Astrocyte (in vitro differentiated cells and primary cell): Measurements from ENCODE around the gene UST. TPM values are rescaled to one million over a fixed set of nuclear protein-coding genes. Genes with fewer than 3 reads are reported as not detected.

Experiments
- DNase-seq: peaks from one replicate; pipeline ENCODE4 v3.0.0-alpha.2; 2010; ENCODE audit warnings: low read depth
- FAIRE-seq: peaks from 2 replicates; lab custom pipeline; 2011; peaks lifted over from hg19 to GRCh38; lab: Jason Lieb, UNC
- H2AFZ ChIP-seq: 2 replicates; pipeline ENCODE4 v1.6.0; 2012; ENCODE audit warnings: low read depth, low read length, inconsistent platforms
- H3K27ac ChIP-seq: 2 replicates; pipeline ENCODE4 v1.5.1; 2011; ENCODE audit warnings: low read depth, low read length, inconsistent platforms
- H3K27me3 ChIP-seq: 2 replicates; pipeline ENCODE4 v1.6.0; 2011; ENCODE audit warnings: low read length, inconsistent platforms; ENCODE audit not compliant: insufficient read depth
- H3K36me3 ChIP-seq: 2 replicates; pipeline ENCODE4 v1.5.1; 2011; ENCODE audit warnings: low read length, inconsistent platforms; ENCODE audit not compliant: insufficient read depth
- H3K4me1 ChIP-seq: 2 replicates; pipeline ENCODE4 v1.5.1; 2011; ENCODE audit warnings: low read length, inconsistent platforms; ENCODE audit not compliant: insufficient read depth
- H3K4me2 ChIP-seq: 2 replicates; pipeline ENCODE4 v1.6.0; 2012; ENCODE audit warnings: low read length, inconsistent platforms
- H3K4me3 ChIP-seq: 2 replicates; pipeline ENCODE4 v1.5.1; 2011; ENCODE audit warnings: low read depth, mild to moderate bottlenecking, low read length, inconsistent platforms; ENCODE audit not compliant: insufficient read depth
- H3K79me2 ChIP-seq: 2 replicates; pipeline ENCODE4 v1.6.0; 2012; ENCODE audit warnings: mild to moderate bottlenecking, low read length, inconsistent platforms; ENCODE audit not compliant: insufficient read depth
- H3K9ac ChIP-seq: 2 replicates; pipeline ENCODE4 v1.6.0; 2012; ENCODE audit warnings: mild to moderate bottlenecking, low read length, inconsistent platforms
- H3K9me3 ChIP-seq: 2 replicates; pipeline ENCODE4 v1.5.1; 2012; ENCODE audit warnings: low read depth, mild to moderate bottlenecking, low read length, inconsistent platforms; ENCODE audit not compliant: insufficient read depth
- H4K20me1 ChIP-seq: 2 replicates; pipeline ENCODE4 v1.6.0; 2012; ENCODE audit warnings: low read length, inconsistent platforms; ENCODE audit not compliant: insufficient read depth
- H3K27ac Mint-ChIP-seq: one replicate; pipeline ENCODE4 v1.8.0; 2021; ENCODE audit warnings: mild to moderate bottlenecking, mixed read lengths; ENCODE audit not compliant: unreplicated experiment
- H3K27me3 Mint-ChIP-seq: one replicate; pipeline ENCODE4 v1.8.0; 2021; ENCODE audit warnings: low read depth, mixed read lengths; ENCODE audit not compliant: unreplicated experiment
- H3K36me3 Mint-ChIP-seq: one replicate; pipeline ENCODE4 v1.8.0; 2021; ENCODE audit warnings: low read depth, mixed read lengths; ENCODE audit not compliant: unreplicated experiment
- H3K4me1 Mint-ChIP-seq: one replicate; pipeline ENCODE4 v1.8.0; 2021; ENCODE audit warnings: low read depth, mixed read lengths; ENCODE audit not compliant: unreplicated experiment
- H3K4me3 Mint-ChIP-seq: one replicate; pipeline ENCODE4 v1.8.0; 2021; ENCODE audit warnings: mild to moderate bottlenecking, moderate library complexity, mixed read lengths; ENCODE audit not compliant: unreplicated experiment
- H3K9me3 Mint-ChIP-seq: one replicate; pipeline ENCODE4 v1.8.0; 2021; ENCODE audit warnings: mild to moderate bottlenecking, mixed read lengths; ENCODE audit not compliant: unreplicated experiment
- EZH2 ChIP-seq: IDR thresholded peaks from 2 replicates; pipeline ENCODE4 v1.6.1; 2012; ENCODE audit warnings: mild to moderate bottlenecking, low read length, inconsistent platforms; ENCODE audit not compliant: insufficient read depth
- total RNA-seq: library from RNA; stranded (reverse); gene quantifications from 2 replicates; pipeline ENCODE4 v1.2.1, GENCODE V29; 2021
- TF ChIP-seq, protein P1 (sequence below): IDR thresholded peaks from 2 replicates; pipeline ENCODE4 v1.5.1; 2011; ENCODE audit warnings: low read depth, mild to moderate bottlenecking, inconsistent platforms, low read length, moderate library complexity; ENCODE audit not compliant: insufficient read depth

The UST gene
- total RNA-seq, 1 donor from 2014 or later: 15.3 TPM

- no peaks in the 10 kb centered on the region for H3K27me3 ChIP-seq
- Mint-ChIP-seq H3K4me3 (no peak overlapping the region), H3K4me1 (peaks cover 2% of the 10 kb centered on the region), H3K27ac (no peak overlapping the region), H3K36me3 (peaks cover 4% of the 10 kb centered on the region), H3K9me3 (peaks cover 5% of the 10 kb centered on the region), H3K27me3 (no peaks in the 10 kb centered on the region)
- no peak for TF ChIP-seq EZH2
- TF ChIP-seq, protein P1, sequence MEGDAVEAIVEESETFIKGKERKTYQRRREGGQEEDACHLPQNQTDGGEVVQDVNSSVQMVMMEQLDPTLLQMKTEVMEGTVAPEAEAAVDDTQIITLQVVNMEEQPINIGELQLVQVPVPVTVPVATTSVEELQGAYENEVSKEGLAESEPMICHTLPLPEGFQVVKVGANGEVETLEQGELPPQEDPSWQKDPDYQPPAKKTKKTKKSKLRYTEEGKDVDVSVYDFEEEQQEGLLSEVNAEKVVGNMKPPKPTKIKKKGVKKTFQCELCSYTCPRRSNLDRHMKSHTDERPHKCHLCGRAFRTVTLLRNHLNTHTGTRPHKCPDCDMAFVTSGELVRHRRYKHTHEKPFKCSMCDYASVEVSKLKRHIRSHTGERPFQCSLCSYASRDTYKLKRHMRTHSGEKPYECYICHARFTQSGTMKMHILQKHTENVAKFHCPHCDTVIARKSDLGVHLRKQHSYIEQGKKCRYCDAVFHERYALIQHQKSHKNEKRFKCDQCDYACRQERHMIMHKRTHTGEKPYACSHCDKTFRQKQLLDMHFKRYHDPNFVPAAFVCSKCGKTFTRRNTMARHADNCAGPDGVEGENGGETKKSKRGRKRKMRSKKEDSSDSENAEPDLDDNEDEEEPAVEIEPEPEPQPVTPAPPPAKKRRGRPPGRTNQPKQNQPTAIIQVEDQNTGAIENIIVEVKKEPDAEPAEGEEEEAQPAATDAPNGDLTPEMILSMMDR: no peak
- FAIRE-seq (no peak), DNase-seq (no peak)
- no peak overlapping the region for H3K4me3 ChIP-seq
- H4K20me1 ChIP-seq: peaks cover 3% of the 10 kb centered on the region
- peaks cover 7% of the 10 kb centered on the region for H3K4me1 ChIP-seq
- H3K36me3 ChIP-seq: no peaks in the 10 kb centered on the region
- no peaks in the 10 kb centered on the region for H3K79me2 ChIP-seq
- no peaks in the 10 kb centered on the region for H3K9me3 ChIP-seq
- H3K27ac ChIP-seq: no peak overlapping the region
- no peak overlapping the region for H3K4me2 ChIP-seq
- H3K9ac ChIP-seq: no peak overlapping the region
- H2AFZ ChIP-seq: no peak overlapping the region
Observed at GRCh38 chr6:148890652-148891404, 144.0 kb downstream of the UST start.

GRCh38 chr6:148891405-148891783 is 144.6 kb downstream of the UST start:
- TF ChIP-seq, protein P1: no peak
- no peak for TF ChIP-seq EZH2
- Mint-ChIP-seq H3K27ac (no peak overlapping the region), H3K4me1 (peaks cover 2% of the 10 kb centered on the region), H3K27me3 (no peaks in the 10 kb centered on the region), H3K9me3 (peaks cover 5% of the 10 kb centered on the region), H3K4me3 (no peak overlapping the region), H3K36me3 (peaks cover 4% of the 10 kb centered on the region)
- H3K36me3 ChIP-seq: no peaks in the 10 kb centered on the region
- no peak for FAIRE-seq
- no peaks in the 10 kb centered on the region for H3K79me2 ChIP-seq
- no peak overlapping the region for H2AFZ ChIP-seq
- H3K9me3 ChIP-seq: no peaks in the 10 kb centered on the region
- H4K20me1 ChIP-seq: no peaks in the 10 kb centered on the region
- no peak overlapping the region for H3K9ac ChIP-seq
- no peaks in the 10 kb centered on the region for H3K27me3 ChIP-seq
- no peak overlapping the region for H3K4me2 ChIP-seq
- H3K4me1 ChIP-seq: peaks cover 2% of the 10 kb centered on the region
- no peak overlapping the region for H3K4me3 ChIP-seq
- H3K27ac ChIP-seq: no peak overlapping the region
- DNase-seq: no peak

- peaks cover 2% of the 10 kb centered on the region for H3K4me1 Mint-ChIP-seq
- H3K36me3 Mint-ChIP-seq: peaks cover 4% of the 10 kb centered on the region
- no peak for DNase-seq
- no peak overlapping the region for H3K4me3 ChIP-seq
- H3K36me3 ChIP-seq: no peaks in the 10 kb centered on the region
- H3K9ac ChIP-seq: no peak overlapping the region
- no peak overlapping the region for H3K27ac ChIP-seq
- H3K27me3 ChIP-seq: no peaks in the 10 kb centered on the region
- no peak overlapping the region for H3K4me2 ChIP-seq
- TF ChIP-seq, protein P1: no peak
- no peak for TF ChIP-seq EZH2
- H3K79me2 ChIP-seq: no peaks in the 10 kb centered on the region
- H4K20me1 ChIP-seq: no peaks in the 10 kb centered on the region
- no peak for FAIRE-seq
- no peak overlapping the region for H3K27ac Mint-ChIP-seq
- H2AFZ ChIP-seq: no peak overlapping the region
- H3K9me3 Mint-ChIP-seq: peaks cover 5% of the 10 kb centered on the region
- no peak overlapping the region for H3K4me3 Mint-ChIP-seq
- no peaks in the 10 kb centered on the region for H3K9me3 ChIP-seq
- H3K4me1 ChIP-seq: no peaks in the 10 kb centered on the region
- no peaks in the 10 kb centered on the region for H3K27me3 Mint-ChIP-seq
Observed at GRCh38 chr6:148892247-148892646, 145.4 kb downstream of the UST start.
